CD4-positive, alpha-beta memory T cell (primary cell): Measurements from ENCODE around the gene ARHGAP44. TPM values are rescaled to one million over a fixed set of nuclear protein-coding genes. Genes with fewer than 3 reads are reported as not detected.

Source experiments
- CTCF ChIA-PET: fragments of 350-600 bp; sonication (Branson Sonifier 250); formaldehyde crosslinking; loops from one replicate; lab custom pipeline; 2021; ENCODE audit warnings: inconsistent platforms; ENCODE audit not compliant: partially characterized antibody; lab: Charles Lee
- POLR2A ChIA-PET: fragments of 350-600 bp; sonication (Branson Sonifier 250); formaldehyde crosslinking; loops from one replicate; lab custom pipeline; 2021; ENCODE audit not compliant: partially characterized antibody; lab: Charles Lee
- DNase-seq, 5 donors: peaks; one replicate each; pipeline versions ENCODE4 v3.0.0 to v3.0.0-alpha.2; 2020 to 2022; ENCODE audit warnings: mixed read lengths in 1 of 5
- H3K27ac ChIP-seq: one replicate; pipeline ENCODE4 v1.7.0; 2013; ENCODE audit warnings: low read depth, low read length
- H3K27me3 ChIP-seq: 2 replicates; pipeline ENCODE4 v1.7.0; 2013; ENCODE audit warnings: mild to moderate bottlenecking, low read length, moderate library complexity; ENCODE audit not compliant: insufficient read depth
- H3K36me3 ChIP-seq: 2 replicates; pipeline ENCODE4 v1.7.0; 2013; ENCODE audit warnings: mild to moderate bottlenecking, low read length, moderate library complexity; ENCODE audit not compliant: insufficient read depth
- H3K4me1 ChIP-seq: 2 replicates; pipeline ENCODE4 v1.7.0; 2013; ENCODE audit warnings: mild to moderate bottlenecking, low read length, moderate library complexity; ENCODE audit not compliant: insufficient read depth
- H3K4me3 ChIP-seq, 2 donors: one replicate each; pipeline ENCODE4 v1.7.0; 2013; ENCODE audit warnings: low read length in 2 of 2, mild to moderate bottlenecking in 1 of 2
- H3K9me3 ChIP-seq, 2 donors: one replicate each; pipeline ENCODE4 v1.7.0; 2013; ENCODE audit warnings: low read length in 2 of 2, control low read depth in 1 of 2; ENCODE audit not compliant: control insufficient read depth in 1 of 2
- H3K27ac Mint-ChIP-seq, 7 donors: one replicate each; pipeline ENCODE4 v1.8.0; 2020 to 2021; ENCODE audit warnings: mixed read lengths in 7 of 7, mild to moderate bottlenecking in 6 of 7, inconsistent platforms in 3 of 7, moderate library complexity in 3 of 7
- H3K27me3 Mint-ChIP-seq, 2 donors: one replicate each; pipeline ENCODE4 v1.8.0; 2020 to 2021; ENCODE audit warnings: mixed read lengths in 2 of 2
- H3K36me3 Mint-ChIP-seq, 2 donors: one replicate each; pipeline ENCODE4 v1.8.0; 2020 to 2021; ENCODE audit warnings: mixed read lengths in 2 of 2, inconsistent platforms in 1 of 2, mild to moderate bottlenecking in 1 of 2
- H3K4me1 Mint-ChIP-seq, 4 donors: one replicate each; pipeline ENCODE4 v1.8.0; 2020 to 2021; ENCODE audit warnings: mixed read lengths in 4 of 4, mild to moderate bottlenecking in 1 of 4
- H3K4me3 Mint-ChIP-seq, 8 donors: one replicate each; pipeline ENCODE4 v1.8.0; 2020 to 2021; ENCODE audit warnings: mixed read lengths in 8 of 8, mild to moderate bottlenecking in 7 of 8, moderate library complexity in 6 of 8, inconsistent platforms in 3 of 8
- H3K9me3 Mint-ChIP-seq, 8 donors: one replicate each; pipeline ENCODE4 v1.8.0; 2020 to 2021; ENCODE audit warnings: mixed read lengths in 8 of 8, mild to moderate bottlenecking in 5 of 8, inconsistent platforms in 3 of 8, moderate library complexity in 1 of 8
- intact Hi-C: fragments of 100-400 bp; cut with micrococcal nuclease; formaldehyde crosslinking; loops from one replicate; pipeline ENCODE4 v1.15.1; 2023
- polyA plus RNA-seq, 2 donors: library from polyadenylated mRNA; unstranded; fragments of 300-500 nt; fragmentation: Illumina TruSeq; gene quantifications; one replicate each; pipeline ENCODE4 v1.2.3, GENCODE V29; 2021
- total RNA-seq, 2 experiments: library from RNA; stranded (reverse); gene quantifications; one replicate each; pipeline ENCODE4 v1.2.3, GENCODE V29; 2021

Gene ARHGAP44
- total and polyA plus RNA-seq, 4 experiments from 2014 or later = 0.07 TPM; not detected in 3

GRCh38 chr17:13030056-13030455 lies 240.8 kb downstream of the ARHGAP44 start:
- POLR2A ChIA-PET = interaction anchor here (3.3 kb wide), 1 partner anchor 11 kb away, joined by 21 read pairs; the partner anchor contains the start of gene ELAC2
- peaks cover 12 to 19% (median 14%) of the 10 kb centered on the region in 4 donors for H3K4me1 Mint-ChIP-seq
- no peak overlapping the region for H3K4me3 Mint-ChIP-seq
- DNase-seq = no peak
- CTCF ChIA-PET = interaction anchor here (0.7 to 12.7 kb wide), 23 partner anchors 11 to 1896 kb away, joined by 3 to 312 read pairs (median 4); partner anchors contain the start of genes ELAC2 and ZNF18
- peaks cover 0 to 13% (median 2%) of the 10 kb centered on the region in 8 donors for H3K9me3 Mint-ChIP-seq
- intact Hi-C loops = loop anchor here (2.0 to 5.0 kb wide), 3 partner anchors 307 to 1272 kb away; partner anchors contain the start of gene HS3ST3B1
- Histone ChIP-seq H3K27ac (no peak overlapping the region), H3K36me3 (no peaks in the 10 kb centered on the region), H3K9me3 (no peaks in the 10 kb centered on the region), H3K4me3 (no peak overlapping the region), H3K27me3 (no peaks in the 10 kb centered on the region), H3K4me1 (peaks cover 4% of the 10 kb centered on the region)
- H3K27me3 Mint-ChIP-seq = peaks cover 7 to 10% of the 10 kb centered on the region in 2 donors
- H3K27ac Mint-ChIP-seq = no peak overlapping the region
- no peaks in the 10 kb centered on the region for H3K36me3 Mint-ChIP-seq

DNA sequence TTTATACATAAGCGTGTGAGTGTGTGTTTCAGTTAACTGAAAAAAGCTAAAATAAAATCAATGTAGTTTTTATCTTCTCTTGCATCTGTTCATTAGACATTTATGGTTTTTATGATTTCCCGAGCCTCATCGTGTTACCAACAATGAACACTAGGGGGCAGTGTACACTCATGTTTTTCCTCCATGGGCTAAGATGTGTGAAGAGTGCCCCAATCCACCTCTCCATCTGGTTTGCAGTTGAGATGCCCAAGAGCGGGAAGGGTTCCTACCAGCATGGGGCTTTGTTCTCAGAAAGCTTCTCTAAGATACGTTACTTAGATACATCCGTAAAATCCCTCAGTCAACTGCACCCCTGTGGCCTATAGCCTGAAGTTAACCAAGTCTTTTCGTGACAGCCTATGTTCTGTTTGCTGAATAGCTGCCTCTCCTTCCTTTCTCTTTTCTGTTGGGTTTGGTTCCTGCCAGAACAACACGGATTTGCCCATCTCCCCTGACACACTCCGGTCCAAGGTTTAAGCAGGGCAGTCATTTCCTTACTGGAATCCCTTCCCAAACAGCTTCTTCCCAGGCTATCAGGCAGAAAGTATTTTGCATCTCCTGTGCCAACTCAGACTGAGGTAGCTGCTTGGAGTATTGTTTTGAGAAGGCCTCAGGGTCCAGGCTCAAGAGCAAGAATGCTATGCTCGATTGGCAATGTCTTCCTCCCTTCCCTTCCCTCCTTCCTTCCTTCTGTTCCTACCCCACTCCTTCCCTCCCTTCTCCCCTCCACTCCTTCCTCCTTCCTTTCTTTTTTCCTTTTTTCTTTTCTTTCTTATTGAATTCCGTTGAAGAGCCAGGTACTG lies 241.4 kb downstream of the ARHGAP44 start:
- peak in 4 of 5 donors; percentile 48 to 58 (median 53) for DNase-seq
- no peaks in the 10 kb centered on the region for H3K27me3 ChIP-seq
- peaks cover 8 to 9% of the 10 kb centered on the region in 2 donors for H3K27me3 Mint-ChIP-seq
- ChIA-PET CTCF (interaction anchor here (0.7 to 12.7 kb wide), 27 partner anchors 10 to 1896 kb away, joined by 3 to 312 read pairs (median 3); partner anchors contain the start of genes ELAC2, HS3ST3B1 and ZNF18), POLR2A (interaction anchor here (3.3 kb wide), 1 partner anchor 12 kb away, joined by 21 read pairs; the partner anchor contains the start of gene ELAC2)
- H3K4me3 ChIP-seq = no peak overlapping the region
- peaks cover 0 to 18% (median 7%) of the 10 kb centered on the region in 8 donors for H3K9me3 Mint-ChIP-seq
- intact Hi-C loops = loop anchor here (2.0 to 5.0 kb wide), 3 partner anchors 307 to 1272 kb away; partner anchors contain the start of gene HS3ST3B1
- no peak overlapping the region for H3K4me3 Mint-ChIP-seq
- no peaks in the 10 kb centered on the region for H3K9me3 ChIP-seq
- no peak overlapping the region for H3K27ac ChIP-seq
- peaks cover 4% of the 10 kb centered on the region for H3K4me1 ChIP-seq
- H3K4me1 Mint-ChIP-seq = peaks cover 12 to 17% (median 13%) of the 10 kb centered on the region in 4 donors
- no peaks in the 10 kb centered on the region for H3K36me3 ChIP-seq
- peak overlapping the region in 5 of 7 donors; percentile 0 to 79 (median 45) for H3K27ac Mint-ChIP-seq
- no peaks in the 10 kb centered on the region for H3K36me3 Mint-ChIP-seq

- H3K36me3 Mint-ChIP-seq = peaks cover 2 to 8% of the 10 kb centered on the region in 2 donors
- H3K9me3 Mint-ChIP-seq = peaks cover under 1 to 27% (median 17%) of the 10 kb centered on the region in 8 donors
- no peak overlapping the region for H3K4me3 ChIP-seq
- ChIA-PET CTCF (interaction anchor here (0.7 to 12.7 kb wide), 11 partner anchors 8 to 275 kb away, joined by 3 to 312 read pairs (median 8); partner anchors contain the start of gene ELAC2), POLR2A (interaction anchor here (1.3 kb wide), 1 partner anchor 14 kb away, joined by 6 read pairs; the partner anchor contains the start of gene ELAC2)
- no peaks in the 10 kb centered on the region for H3K9me3 ChIP-seq
- H3K27me3 ChIP-seq = no peaks in the 10 kb centered on the region
- peaks cover 3 to 7% of the 10 kb centered on the region in 2 donors for H3K27me3 Mint-ChIP-seq
- peaks cover 4% of the 10 kb centered on the region for H3K4me1 ChIP-seq
- intact Hi-C loops = loop anchor here (2.0 to 5.0 kb wide), 3 partner anchors 305 to 1270 kb away; partner anchors contain the start of gene HS3ST3B1
- no peak overlapping the region for H3K27ac ChIP-seq
- peak overlapping the region in 6 of 8 donors; percentile 27 to 73 (median 45) for H3K4me3 Mint-ChIP-seq
- H3K36me3 ChIP-seq = no peaks in the 10 kb centered on the region
- H3K27ac Mint-ChIP-seq = peak overlapping the region in 6 of 7 donors; percentile 25 to 73 (median 55)
- peaks cover 12 to 17% (median 13%) of the 10 kb centered on the region in 4 donors for H3K4me1 Mint-ChIP-seq
- peak in 4 of 5 donors; percentile 37 to 53 (median 49) for DNase-seq
These were observed 242.5 kb downstream of the ARHGAP44 start for GRCh38 chr17:13031718-13032350.

DNA sequence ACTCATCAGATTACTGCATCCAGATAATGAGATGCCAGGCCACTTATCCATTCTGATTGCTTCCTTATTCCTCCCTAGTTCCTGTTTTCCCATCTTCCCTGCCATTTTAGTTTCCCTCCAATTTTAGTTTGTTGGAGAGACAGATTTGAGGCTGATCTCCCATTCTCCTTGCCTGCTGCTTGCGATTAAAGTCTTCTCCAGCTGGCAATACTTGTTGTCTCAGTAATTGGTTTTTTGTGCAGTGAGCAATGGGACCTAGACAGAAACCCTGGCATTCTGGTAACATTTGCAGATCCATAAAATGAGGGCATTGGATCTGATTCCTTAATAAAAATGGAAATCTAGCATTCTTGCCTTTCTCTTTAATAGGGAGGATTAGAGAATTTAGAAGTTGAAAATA lies 246.1 kb downstream of the ARHGAP44 start:
- H3K36me3 ChIP-seq = no peaks in the 10 kb centered on the region
- CTCF ChIA-PET = no interaction called here
- no peak overlapping the region for H3K4me3 Mint-ChIP-seq
- H3K4me3 ChIP-seq = no peak overlapping the region
- H3K27ac ChIP-seq = no peak overlapping the region
- H3K36me3 Mint-ChIP-seq = peaks cover 2 to 12% of the 10 kb centered on the region in 2 donors
- H3K4me1 ChIP-seq = peaks cover 4% of the 10 kb centered on the region
- H3K27me3 ChIP-seq = no peaks in the 10 kb centered on the region
- H3K4me1 Mint-ChIP-seq = peaks cover 10 to 15% (median 12%) of the 10 kb centered on the region in 4 donors
- no peaks in the 10 kb centered on the region for H3K9me3 ChIP-seq
- peaks cover 2 to 35% (median 21%) of the 10 kb centered on the region in 8 donors for H3K9me3 Mint-ChIP-seq
- no peak for DNase-seq
- peaks cover 2 to 3% of the 10 kb centered on the region in 2 donors for H3K27me3 Mint-ChIP-seq
- H3K27ac Mint-ChIP-seq = no peak overlapping the region
- intact Hi-C loops = no loop called here
- POLR2A ChIA-PET = no interaction called here

GRCh38 chr17:13036751-13037150 lies 247.5 kb downstream of the ARHGAP44 start:
- H3K4me1 Mint-ChIP-seq = peaks cover 4 to 6% (median 5%) of the 10 kb centered on the region in 4 donors
- no peak overlapping the region for H3K27ac ChIP-seq
- peaks cover 2 to 12% of the 10 kb centered on the region in 2 donors for H3K36me3 Mint-ChIP-seq
- peaks cover 2 to 35% (median 21%) of the 10 kb centered on the region in 8 donors for H3K9me3 Mint-ChIP-seq
- DNase-seq = no peak
- peaks cover 4% of the 10 kb centered on the region for H3K4me1 ChIP-seq
- no peaks in the 10 kb centered on the region for H3K27me3 ChIP-seq
- CTCF ChIA-PET = no interaction called here
- H3K27ac Mint-ChIP-seq = no peak overlapping the region
- peaks cover 2 to 9% of the 10 kb centered on the region in 2 donors for H3K27me3 Mint-ChIP-seq
- H3K36me3 ChIP-seq = no peaks in the 10 kb centered on the region
- intact Hi-C loops = no loop called here
- no peak overlapping the region for H3K4me3 ChIP-seq
- H3K4me3 Mint-ChIP-seq = no peak overlapping the region
- POLR2A ChIA-PET = no interaction called here
- no peaks in the 10 kb centered on the region for H3K9me3 ChIP-seq

- Histone ChIP-seq H3K9me3 (no peaks in the 10 kb centered on the region), H3K4me1 (no peaks in the 10 kb centered on the region), H3K36me3 (no peaks in the 10 kb centered on the region), H3K27me3 (no peaks in the 10 kb centered on the region), H3K4me3 (no peak overlapping the region), H3K27ac (no peak overlapping the region)
- Mint-ChIP-seq H3K4me3 (no peak overlapping the region), H3K27me3 (peaks cover 4 to 15% of the 10 kb centered on the region in 2 donors), H3K36me3 (peaks cover 2 to 12% of the 10 kb centered on the region in 2 donors), H3K4me1 (no peaks in the 10 kb centered on the region), H3K9me3 (peaks cover 2 to 35% (median 21%) of the 10 kb centered on the region in 8 donors), H3K27ac (no peak overlapping the region)
- POLR2A ChIA-PET = no interaction called here
- intact Hi-C loops = no loop called here
- CTCF ChIA-PET = interaction anchor here (2.9 to 6.4 kb wide), 2 partner anchors 8 to 37 kb away, joined by 6 to 49 read pairs; no protein-coding TSS in a partner anchor
- DNase-seq = no peak
These were observed 249.8 kb downstream of the ARHGAP44 start for GRCh38 chr17:13038931-13039665.
